ENCODE measurements around the gene NAA30.
"Not testable (repeated sequence)": the region's sequence is repeated elsewhere in the genome, so short reads cannot be mapped to it uniquely, and the experiment has no call there.

The NAA30 gene
- total RNA-seq, result 41.9 to 81.7 (median 74.7) reads per million in 3 experiments

DNA sequence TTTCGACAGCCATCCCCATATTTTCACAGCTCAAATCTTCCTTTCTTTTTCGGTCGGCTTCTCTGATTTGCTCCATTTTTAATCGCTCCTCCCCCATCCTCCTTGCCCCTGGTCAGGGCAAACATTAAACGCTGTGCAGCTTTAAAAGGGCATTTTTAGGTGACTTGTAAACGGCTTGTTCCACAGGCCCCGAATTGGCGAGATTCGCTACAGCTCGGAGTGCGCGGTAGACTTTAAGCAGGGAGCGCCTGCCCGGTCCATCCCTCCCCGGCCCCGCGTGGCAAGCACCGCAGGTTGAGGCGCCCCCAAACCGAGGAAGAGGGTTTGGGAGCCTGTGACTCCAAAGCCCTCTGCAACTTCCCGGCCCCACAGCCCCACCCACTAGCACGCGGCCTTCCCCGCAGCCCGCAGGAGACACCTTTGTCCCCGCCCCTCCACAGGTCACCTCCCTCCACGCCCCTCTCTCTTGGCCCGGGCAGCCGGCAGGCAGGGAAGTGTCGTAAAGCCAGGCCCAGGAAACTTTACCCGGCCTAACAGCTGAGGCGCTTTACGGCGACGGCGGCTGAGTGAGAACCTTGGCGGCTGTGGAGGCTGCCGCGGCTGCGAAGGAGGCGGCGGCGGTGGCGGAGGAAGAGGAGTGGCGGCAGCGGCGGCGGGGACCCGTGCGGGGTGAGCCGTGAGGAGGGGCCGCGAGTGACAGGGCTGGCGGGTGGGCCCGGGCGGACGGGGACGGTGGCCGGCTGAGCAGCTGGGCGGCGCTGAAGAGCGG is at the start of gene NAA30:
Gene NAA30, plus strand, starts transcription at position 550 of the 769 bp plus-strand sequence. CDS start 372 bp downstream, outside the sequence.
- peak; percentile 96 for DNase-seq

DNA sequence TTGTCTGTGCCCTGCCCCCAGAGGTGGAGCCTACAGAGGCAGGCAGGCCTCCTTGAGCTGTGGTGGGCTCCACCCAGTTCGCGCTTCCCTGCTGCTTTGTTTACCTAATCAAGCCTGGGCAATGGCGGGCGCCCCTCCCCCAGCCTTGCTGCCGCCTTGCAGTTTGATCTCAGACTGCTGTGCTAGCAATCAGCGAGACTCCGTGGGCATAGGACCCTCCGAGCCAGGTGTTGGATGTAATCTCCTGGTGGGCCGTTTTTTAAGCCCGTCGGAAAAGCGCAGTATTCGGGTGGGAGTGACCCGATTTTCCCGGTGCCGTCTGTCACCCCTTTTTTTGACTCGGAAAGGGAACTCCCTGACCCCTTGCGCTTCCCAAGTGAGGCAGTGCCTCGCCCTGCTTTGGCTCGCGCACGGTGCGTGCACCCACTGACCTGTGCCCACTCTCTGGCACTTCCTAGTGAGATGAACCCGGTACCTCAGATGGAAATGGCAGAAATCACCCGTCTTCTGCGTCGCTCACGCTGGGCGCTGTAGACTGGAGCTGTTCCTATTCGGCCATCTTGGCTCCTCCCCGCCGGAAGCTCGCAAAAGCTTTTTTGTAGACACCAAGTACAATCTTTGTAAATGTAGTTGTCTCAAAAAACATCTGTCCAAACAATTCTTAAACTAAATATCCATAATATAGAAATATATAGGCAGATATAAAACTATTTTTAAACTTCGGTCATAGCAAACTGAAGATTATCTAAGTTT is 46.7 kb upstream of the NAA30 start:
- not testable (repeated sequence) for DNase-seq

DNA sequence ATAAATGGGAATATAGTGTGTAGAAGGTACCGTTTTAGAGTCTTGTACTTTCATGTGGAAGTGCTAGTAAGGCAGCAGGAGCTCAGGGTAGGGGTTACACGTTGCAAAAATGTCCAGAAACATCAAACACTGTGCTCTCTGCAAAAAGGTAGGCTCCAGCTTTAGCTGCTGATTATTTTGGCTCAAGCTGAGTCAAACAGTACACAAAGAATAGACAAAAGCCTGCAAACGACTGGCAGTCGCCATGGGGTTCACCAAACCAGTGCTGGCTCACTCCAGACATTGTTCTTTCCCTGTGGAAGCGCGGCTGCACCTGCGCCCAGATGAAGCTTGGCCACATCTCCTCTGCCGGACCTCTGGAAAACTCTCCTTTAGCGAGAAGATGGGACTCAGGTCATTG is 45.3 kb upstream of the NAA30 start:
- no peak for DNase-seq

DNA sequence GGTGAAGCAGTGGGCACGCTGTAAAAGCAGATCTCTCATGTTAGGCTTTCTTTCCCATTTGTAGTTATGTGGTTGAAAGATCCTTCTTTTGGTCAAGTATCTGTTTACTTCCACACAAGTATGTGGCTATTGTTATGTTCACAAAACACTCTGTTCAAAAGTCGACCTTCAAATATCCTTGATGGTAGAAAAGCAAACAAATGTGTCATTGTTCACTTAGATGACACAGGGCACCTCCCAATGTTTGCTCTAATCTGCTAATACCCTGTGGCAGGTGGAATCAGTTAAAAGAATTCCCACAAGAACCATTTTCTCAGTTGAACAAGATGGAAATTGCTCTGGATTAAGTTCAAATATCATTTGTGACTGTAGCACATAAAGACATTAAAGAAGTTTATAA is 43.6 kb upstream of the NAA30 start:
- DNase-seq, result no peak

DNA sequence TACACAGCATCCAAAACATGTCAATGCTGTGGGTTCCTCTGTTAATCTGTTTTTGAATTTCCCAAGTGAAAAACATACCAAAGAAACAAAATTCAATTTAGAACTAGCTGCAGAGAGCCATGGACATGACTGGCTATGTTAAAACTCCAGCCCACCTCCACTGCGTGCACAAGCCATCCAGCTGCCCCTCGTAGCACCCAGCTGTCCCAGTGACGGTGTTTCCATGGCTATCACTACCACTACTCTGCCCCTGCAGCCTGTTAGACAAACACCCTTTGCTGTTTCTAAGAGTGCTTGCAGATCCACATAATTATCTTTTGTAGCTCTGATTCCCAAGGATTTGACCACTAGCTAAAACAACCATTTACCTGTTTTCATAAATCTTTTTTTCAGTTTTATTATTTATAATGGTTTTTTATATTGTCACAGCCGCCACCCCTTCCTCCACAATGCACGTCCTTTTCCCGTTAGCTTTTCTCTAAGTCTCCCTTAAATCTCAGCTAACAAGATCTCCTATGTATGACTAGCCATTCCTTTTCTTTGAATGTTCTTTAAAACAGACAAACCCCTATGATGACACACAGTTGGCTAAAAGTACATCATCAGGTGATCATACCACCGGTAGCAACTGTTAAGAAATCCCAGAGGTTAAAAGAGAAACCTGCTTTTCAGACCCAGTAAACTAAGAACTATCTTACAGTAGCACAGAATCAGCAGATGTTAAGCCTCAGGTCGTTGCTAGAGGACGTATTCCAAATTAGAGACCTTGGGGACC is 37.8 kb upstream of the NAA30 start:
- no peak for DNase-seq

DNA sequence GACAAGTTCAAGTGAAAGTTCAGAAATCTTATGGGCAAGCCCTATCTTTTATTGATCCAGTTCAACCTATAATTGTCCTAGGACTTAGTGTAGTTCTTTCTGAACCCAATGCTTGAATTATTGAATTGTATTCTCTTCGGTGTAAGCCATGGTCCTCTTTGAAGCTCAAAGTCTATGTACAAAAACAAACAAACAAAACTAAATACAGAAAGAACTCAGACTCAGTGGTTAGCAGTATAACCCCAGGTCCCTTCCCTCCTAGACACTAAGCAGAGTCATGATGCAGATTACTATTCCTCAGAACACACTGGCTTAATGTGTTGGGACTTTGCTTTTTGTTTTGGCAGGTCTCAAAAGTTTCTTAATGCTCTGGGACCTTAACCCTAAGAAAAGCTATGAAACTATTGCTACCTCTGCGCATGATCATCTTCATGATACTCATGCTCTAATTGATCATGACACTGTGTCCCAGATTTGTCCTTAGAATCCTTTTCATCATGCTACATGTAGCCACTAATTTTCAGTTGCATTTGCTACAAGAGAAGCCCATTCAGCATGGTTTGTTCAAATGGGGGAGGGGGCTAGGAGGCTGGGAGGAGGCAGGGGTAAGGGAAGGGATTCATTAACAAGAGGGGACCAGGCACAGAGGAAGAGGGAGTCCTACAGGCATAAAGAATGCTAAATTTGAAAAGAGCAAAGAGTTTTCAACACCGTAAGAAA is 35.1 kb upstream of the NAA30 start:
- no peak for DNase-seq

DNA sequence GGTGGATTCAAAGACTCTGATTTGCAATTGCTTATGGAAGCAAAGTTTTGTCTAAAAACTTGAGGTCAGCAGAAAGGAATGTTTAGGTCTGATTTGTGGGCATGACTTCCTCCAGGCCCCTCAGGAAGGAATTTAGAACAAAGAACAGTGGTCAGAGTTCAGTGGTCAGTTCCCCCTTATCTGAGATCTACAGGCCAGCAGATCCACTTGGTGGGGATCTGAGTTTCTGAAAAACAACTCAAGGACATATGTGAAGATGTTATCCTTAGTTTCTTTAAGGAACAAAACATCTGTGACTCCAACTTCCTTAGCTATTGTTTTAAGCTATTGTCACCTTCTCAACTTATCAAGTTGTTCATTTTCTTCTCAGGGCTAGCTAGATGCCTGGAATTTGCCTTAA is 28.0 kb upstream of the NAA30 start:
- no peak for DNase-seq

DNA sequence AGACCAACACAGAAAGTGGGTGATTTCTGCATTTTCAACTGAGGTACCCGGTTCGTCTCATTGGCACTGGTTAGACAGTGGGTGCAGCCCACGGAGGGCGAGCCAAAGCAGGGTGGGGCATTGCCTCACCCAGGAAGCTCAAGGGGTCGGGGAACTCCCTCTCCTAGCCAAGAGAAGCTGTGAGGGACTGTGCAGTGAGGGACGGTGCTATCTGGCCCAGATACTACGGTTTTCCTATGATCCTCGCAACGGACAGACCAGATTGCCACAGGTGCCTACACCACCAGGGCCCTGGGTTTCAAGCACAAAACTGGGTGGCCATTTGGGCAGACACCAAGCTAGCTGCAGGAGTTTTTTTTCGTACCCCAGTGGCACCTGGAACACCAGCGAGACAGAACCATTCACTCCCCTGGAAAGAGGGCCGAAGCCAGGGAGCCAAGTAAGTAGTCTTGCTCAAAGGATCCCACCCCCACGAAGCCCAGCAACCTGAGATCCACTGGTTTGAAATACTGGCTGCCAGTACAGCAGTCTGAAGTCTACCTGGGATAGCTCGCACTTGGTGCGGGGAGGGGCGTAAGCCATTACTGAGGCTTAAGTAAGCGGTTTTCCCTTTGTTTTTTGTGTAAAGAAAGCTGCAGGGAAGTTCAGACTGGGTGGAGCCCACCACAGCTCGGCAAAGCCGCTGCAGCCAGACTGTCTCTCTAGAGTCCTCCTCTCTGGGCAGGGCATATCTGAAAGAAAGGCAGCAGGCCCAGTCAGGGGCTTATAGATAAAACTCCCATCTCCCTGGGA is 25.5 kb upstream of the NAA30 start:
- no peak for DNase-seq

DNA sequence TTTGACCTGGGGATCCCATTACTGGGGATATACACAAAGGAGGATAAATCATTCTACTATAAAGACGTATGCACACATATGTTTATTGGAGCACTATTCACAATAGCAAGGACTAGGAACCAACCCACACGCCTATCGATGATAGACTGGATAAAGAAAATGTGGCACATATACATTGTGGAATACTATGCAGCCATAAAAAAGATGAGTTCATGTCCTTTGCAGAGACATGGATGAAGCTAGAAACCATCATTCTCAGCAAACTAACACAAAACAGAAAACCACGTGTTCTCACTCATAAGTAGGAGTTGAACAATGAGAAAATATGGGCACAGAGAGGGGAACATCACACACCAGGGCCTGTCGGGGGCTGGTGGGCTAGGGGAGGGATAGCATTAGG is 20.2 kb upstream of the NAA30 start:
- DNase-seq, result not testable (repeated sequence)

DNA sequence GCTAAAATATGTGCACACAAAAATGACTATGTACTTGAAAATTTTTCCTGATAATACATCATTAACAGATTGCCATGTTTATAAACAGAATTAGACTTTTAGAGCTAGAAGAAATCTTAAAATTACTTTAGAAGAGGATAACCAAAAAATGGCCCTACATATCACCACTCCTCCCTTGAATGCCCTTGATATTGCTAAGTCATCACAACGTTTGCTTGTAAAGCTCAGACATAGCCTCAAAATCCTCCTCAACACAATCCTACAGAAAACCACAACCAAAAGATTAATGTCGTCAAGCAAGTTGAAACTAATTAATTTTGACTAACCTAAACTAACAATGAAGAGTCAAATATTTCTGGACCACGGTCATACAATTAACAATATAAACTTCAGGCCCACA is 19.4 kb upstream of the NAA30 start:
- no peak for DNase-seq

DNA sequence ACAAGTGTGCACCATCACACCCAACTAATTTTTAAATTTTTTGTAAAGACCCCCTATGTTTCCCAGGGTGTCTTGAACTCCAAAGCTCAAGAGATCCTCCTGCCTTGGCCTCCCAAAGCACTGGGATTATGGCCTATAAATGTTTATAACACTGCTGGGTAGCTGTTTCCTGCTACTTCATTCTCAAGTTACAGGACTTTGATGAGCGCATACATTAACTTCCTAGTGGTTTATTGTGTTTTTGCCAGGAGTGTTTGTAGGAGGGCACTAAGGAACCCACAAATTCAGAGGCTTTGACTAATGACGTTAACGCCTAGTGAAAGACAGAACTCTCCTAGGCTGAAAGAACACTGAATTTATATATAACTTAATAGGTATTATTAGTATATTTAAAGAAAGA is 15.2 kb upstream of the NAA30 start:
- no peak for DNase-seq

DNA sequence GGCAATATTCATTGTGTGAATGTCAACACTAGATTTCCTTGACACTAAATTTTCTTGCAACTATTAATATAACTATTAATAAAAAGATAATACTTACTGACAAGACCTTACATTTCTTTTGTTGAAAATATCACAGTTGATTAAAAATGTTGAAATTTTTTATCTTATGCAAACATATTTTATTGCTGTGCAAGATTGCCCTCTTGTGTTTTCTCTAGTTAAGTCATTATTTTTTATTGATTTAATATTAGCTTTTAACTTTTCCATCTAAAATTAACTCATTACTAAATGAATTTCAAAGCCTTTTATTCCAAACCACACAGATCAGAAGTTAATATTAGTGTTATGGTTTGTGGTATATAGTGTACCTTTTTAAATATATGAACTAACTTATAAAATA is 11.7 kb upstream of the NAA30 start:
- no peak for DNase-seq

DNA sequence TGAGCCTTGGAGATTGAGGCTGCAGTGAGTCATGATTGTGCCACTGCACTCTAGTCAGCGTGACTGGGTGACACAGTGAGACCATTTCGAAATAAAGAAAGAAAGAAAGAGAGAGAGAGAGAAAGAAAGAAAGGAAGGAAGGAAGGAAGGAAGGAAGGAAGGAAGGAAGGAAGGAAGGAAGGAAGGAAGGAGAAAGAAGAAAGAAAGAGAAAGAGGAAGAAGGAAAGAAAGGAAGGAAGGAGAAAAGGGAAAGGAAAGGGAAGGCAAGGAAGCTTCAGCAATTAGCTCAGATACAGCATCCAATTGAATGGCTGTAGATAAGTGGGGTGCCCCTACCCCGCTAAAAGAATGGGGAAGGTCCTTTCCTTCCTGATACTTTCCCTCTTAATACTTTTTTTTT is 9.5 kb upstream of the NAA30 start:
- no peak for DNase-seq

DNA sequence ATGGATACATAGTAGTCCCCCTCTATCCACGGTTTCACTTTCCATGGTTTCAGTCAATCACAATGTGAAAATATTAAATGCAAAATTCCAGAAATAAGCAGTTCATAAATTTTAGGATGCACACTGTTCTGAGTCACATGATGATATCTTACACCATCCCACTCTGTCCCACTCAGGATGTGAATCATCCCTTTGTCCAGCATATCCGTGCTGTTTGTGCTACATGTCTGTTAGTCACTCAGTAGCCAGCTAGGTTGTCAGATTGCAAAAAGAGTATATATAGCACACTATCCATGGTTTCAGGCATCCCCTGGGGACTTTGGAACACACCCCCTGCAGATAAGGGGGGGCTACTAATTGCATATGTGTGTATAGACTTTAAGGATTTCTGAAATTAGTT is 8.1 kb upstream of the NAA30 start:
- DNase-seq, result no peak

DNA sequence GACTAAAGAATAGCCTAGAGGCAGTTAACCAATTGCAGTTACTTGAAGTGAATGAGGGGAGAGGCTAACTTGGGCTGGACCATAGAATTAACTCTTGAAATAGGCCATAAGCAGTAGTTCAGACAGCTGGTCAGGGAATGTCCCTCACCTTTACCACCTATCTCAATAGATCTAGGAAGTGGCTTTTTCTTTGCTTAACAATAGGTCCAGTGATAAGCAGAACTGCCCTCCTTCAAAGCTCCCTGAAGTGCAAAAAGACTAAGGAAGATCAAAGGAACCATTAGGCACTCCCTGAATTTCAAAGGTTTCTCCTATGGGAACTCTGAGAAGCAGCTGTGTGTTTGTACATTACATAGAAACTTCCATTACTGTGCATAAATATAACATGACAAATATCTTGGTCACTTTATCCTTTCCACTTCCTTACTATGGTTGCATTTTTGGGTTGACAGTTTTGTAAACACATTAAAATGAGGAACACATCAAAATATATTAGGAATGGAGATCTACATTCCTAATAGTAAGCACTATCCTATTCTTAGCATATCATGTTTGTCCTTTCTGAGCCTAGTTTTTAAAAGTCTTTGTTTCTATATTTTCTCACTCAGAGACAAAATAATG is 7.2 kb upstream of the NAA30 start:
- DNase-seq, result no peak

DNA sequence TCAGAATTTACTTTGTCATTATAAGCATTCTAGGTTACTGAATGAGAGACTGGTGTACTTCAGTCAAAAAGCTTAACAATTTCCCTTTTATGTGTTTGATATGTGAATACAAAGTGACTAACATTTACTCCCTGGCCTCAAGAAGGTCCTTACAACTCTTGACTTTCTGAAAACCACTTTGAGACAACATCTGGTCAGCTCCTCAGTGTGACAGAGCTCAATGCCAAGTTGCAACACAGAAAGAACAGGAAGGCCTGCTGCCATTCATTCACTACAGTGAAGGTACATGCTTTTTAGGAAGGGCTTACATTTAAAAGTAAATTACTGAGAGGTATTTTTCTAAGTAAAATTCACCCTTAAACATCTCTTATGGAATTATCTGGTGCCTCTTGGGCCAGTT is 2.3 kb upstream of the NAA30 start:
- DNase-seq, result no peak

DNA sequence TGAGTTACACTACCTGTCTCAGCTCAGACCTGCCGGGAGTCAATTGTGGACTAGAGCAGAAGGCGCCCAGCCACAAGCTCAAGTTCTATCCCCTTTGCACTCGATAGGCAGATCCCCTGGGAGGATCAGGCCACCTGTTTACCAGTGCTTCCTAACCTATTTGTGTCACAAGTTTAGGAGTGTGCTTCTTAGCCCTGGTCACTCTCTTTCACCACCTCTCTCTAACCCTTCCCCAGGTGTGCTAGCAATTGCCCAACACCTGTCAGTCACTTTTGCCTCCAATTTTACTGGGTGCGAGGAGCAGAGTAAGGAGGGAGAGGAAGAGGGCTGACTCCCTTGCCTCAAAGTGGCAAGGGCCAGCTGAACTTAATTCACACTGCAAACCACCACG is 745 bp upstream of the NAA30 start:
- no peak for DNase-seq

DNA sequence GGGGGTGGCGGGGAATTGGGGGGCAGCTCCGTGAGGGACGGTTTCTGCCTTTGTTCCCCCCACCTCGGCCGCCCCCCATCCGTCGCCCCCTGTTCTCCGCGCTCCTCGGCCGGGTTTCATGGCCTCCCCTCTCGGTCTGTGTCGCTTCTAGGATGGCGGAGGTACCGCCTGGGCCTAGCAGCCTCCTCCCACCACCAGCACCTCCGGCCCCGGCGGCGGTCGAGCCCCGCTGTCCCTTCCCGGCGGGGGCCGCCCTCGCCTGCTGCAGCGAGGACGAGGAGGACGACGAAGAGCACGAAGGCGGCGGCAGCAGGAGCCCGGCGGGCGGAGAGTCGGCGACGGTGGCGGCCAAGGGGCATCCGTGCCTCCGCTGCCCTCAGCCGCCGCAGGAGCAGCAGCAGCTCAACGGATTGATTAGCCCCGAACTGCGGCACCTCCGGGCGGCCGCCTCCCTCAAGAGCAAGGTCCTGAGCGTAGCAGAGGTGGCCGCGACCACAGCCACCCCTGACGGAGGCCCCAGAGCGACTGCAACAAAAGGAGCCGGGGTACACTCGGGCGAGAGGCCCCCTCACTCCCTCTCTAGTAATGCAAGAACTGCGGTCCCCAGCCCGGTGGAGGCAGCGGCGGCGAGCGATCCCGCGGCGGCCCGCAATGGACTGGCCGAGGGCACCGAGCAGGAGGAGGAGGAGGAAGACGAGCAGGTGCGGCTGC is 575 bp downstream of the NAA30 start:
- peak; percentile 43 for DNase-seq

DNA sequence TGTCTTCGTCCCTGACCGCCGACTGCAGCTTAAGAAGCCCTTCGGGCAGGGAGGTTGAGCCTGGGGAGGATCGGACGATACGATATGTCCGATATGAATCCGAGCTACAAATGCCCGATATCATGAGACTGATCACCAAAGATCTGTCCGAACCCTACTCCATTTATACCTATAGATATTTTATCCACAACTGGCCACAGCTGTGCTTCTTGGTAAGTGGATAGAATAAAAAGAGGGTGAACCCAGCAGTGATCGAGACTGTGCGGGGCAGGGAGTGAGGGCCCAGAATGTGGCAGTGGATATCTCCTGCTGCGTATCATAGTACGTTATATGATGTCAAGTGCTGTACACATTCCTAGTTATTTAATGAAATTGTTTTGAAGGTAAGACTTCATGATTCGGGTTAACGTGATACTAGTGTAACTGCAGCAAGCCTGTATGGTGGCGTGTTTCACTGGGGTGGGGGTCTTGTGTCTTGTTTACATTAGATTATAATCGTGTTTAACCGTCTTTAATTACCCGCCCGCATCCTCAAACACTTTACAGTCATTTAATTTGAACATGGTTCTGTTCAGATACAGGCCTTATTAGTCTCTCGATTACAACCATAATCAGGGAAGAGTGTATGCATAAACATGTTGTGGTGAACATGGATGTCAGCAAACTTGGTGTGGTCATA is 1.3 kb downstream of the NAA30 start:
- DNase-seq, result no peak

DNA sequence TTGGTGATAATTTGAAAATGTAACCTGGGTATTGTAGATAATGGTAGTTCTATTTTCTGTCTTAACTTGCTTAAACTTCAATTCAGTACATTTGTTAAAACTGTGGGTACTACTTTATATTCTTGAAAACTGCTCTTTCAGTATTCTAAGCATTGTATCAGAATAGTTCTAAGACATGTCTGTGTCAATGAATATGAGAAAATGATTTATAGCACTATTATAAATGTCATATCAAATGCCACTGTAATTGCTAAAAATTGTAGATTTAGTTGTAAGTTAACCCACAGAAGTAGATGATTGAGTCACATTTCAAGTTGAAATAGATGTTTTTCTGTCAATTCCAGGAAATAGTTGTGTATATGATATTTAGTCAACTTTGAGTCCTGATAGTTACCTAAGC is 2.4 kb downstream of the NAA30 start:
- DNase-seq, result no peak
